GM19025 (cell line): Measurements from ENCODE around the gene THUMPD3.

Experiments
- ATAC-seq: cut with Tn5 transposase; IDR thresholded peaks from one replicate; pipeline ENCODE4 v1.9.1; 2021; ENCODE audit warnings: mild to moderate bottlenecking, low read depth, moderate library complexity; ENCODE audit not compliant: unreplicated experiment

Gene THUMPD3

GRCh38 chr3:9352917-9353752 is 9.7 kb upstream of the THUMPD3 start:
- ATAC-seq = no peak

GRCh38 chr3:9361691-9362388 is 1.0 kb upstream of the THUMPD3 start:
- ATAC-seq = no peak

GRCh38 chr3:9369508-9369907 is 6.7 kb downstream of the THUMPD3 start:
- no peak for ATAC-seq

- ATAC-seq = no peak
Observed at GRCh38 chr3:9373465-9373864, 10.6 kb downstream of the THUMPD3 start.

GRCh38 chr3:9377981-9378380 is 15.1 kb downstream of the THUMPD3 start:
- ATAC-seq = no peak

GRCh38 chr3:9379327-9379726 is 16.5 kb downstream of the THUMPD3 start:
- ATAC-seq = no peak

GRCh38 chr3:9380014-9380413 is 17.2 kb downstream of the THUMPD3 start:
- ATAC-seq = no peak

- no peak for ATAC-seq
Observed at GRCh38 chr3:9384141-9384828, 21.4 kb downstream of the THUMPD3 start.

- ATAC-seq = no peak
Observed at GRCh38 chr3:9385187-9386077, 22.6 kb downstream of the THUMPD3 start.

GRCh38 chr3:9386078-9386459 is 23.2 kb downstream of the THUMPD3 start:
- ATAC-seq = no peak

GRCh38 chr3:9386501-9387321 is 23.9 kb downstream of the THUMPD3 start:
- ATAC-seq = no peak

- ATAC-seq = no peak
Observed at GRCh38 chr3:9387322-9387655, 24.4 kb downstream of the THUMPD3 start.

- no peak for ATAC-seq
Observed at GRCh38 chr3:9388142-9388541, 25.3 kb downstream of the THUMPD3 start.

- no peak for ATAC-seq
Observed at GRCh38 chr3:9388562-9389272, 25.9 kb downstream of the THUMPD3 start.

GRCh38 chr3:9390265-9390888 is 27.5 kb downstream of the THUMPD3 start:
- ATAC-seq = no peak

- ATAC-seq = no peak
Observed at GRCh38 chr3:9392041-9392440, 29.2 kb downstream of the THUMPD3 start.

- no peak for ATAC-seq
Observed at GRCh38 chr3:9395570-9396300, 32.9 kb downstream of the THUMPD3 start.

GRCh38 chr3:9396301-9396631 is 33.4 kb downstream of the THUMPD3 start:
- peak; percentile 18 for ATAC-seq
